Ecto neural progenitor cell (in vitro differentiated cells): Measurements from ENCODE around the gene PRAMEF27.
"Not testable (repeated sequence)": the region's sequence is repeated elsewhere in the genome, so short reads cannot be mapped to it uniquely, and the experiment has no call there.

Source experiments
- DNase-seq: peaks from one replicate; pipeline ENCODE4 v3.0.0-alpha.2; 2018; ENCODE audit warnings: low spot score

PRAMEF27 gene

DNA sequence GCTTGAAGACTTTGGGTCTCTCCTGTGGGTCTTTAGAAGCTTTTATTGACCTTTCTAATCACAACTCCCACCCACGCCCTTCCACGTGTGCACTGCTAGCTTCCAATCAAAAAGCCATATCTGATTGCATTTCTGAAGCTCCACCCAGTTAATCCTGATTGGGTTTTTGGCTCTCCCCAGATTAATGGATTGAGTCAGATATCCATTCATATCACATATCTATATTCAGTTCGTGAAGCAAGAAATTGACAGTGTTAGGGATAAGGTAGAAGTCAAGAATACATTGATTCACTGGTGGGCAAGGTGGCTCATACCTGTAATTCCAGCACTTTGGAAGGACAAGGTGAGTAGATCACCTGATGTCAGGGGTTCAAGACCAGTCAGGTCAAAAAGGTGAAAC is at the start of gene PRAMEF27:
TSS of gene PRAMEF27 (minus strand) at position 101 of the 400 bp plus-strand sequence. CDS start 2,916 bp downstream, outside the sequence.
- DNase-seq, result not testable (repeated sequence)

GRCh38 chr1:13070474-13070873 is 14.1 kb upstream of the PRAMEF27 start, which contains the start of gene PRAMEF25:
TSS of gene PRAMEF25 (plus strand) at chr1:13070774. CDS start at chr1:13073694, 2,920 bp downstream.
- DNase-seq, result not testable (repeated sequence)

DNA sequence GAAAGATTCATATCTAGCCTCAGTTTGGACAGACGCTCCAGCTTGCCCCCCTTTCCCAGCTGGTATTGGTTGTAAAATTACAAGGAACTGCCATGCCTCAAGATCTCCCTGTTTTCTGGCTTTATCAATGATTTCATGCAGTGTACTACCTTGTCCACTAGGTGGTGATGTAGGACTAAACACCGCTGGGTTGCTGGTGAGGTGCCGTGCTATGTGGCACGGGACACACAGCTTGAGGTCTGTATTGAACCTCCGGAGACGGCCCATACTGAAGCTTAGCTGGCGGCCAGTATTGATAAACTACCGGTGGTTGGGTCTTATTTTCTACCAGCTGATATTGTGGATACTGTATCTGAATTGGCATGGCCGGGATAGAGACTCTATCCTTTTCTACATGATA is 36.5 kb downstream of the PRAMEF27 start:
- DNase-seq, result not testable (repeated sequence)

GRCh38 chr1:13011932-13012331 is 44.4 kb downstream of the PRAMEF27 start:
- DNase-seq, result not testable (repeated sequence)

GRCh38 chr1:13009348-13009747 is 47.0 kb downstream of the PRAMEF27 start:
- not testable (repeated sequence) for DNase-seq

GRCh38 chr1:13005732-13006131 is 50.6 kb downstream of the PRAMEF27 start:
- not testable (repeated sequence) for DNase-seq
